GM18870 (cell line): Measurements from ENCODE around the gene RAB31.

Experiments
- ATAC-seq: cut with Tn5 transposase; IDR thresholded peaks from one replicate; pipeline ENCODE4 v1.9.1; 2021; ENCODE audit warnings: moderate library complexity; ENCODE audit not compliant: unreplicated experiment

RAB31 gene

GRCh38 chr18:9735879-9736278 lies 27.8 kb downstream of the RAB31 start:
- ATAC-seq = no peak

GRCh38 chr18:9736286-9736835 lies 28.3 kb downstream of the RAB31 start:
- no peak for ATAC-seq

- no peak for ATAC-seq
These were observed 28.9 kb downstream of the RAB31 start for GRCh38 chr18:9737006-9737405.

GRCh38 chr18:9737472-9738121 lies 29.5 kb downstream of the RAB31 start:
- no peak for ATAC-seq

GRCh38 chr18:9738266-9738969 lies 30.3 kb downstream of the RAB31 start:
- no peak for ATAC-seq

- no peak for ATAC-seq
These were observed 31.4 kb downstream of the RAB31 start for GRCh38 chr18:9739516-9739915.

GRCh38 chr18:9740071-9740470 lies 32.0 kb downstream of the RAB31 start:
- ATAC-seq = no peak

GRCh38 chr18:9741406-9741792 lies 33.3 kb downstream of the RAB31 start:
- no peak for ATAC-seq

GRCh38 chr18:9741793-9742523 lies 33.9 kb downstream of the RAB31 start:
- no peak for ATAC-seq

GRCh38 chr18:9742524-9743131 lies 34.5 kb downstream of the RAB31 start:
- no peak for ATAC-seq

- no peak for ATAC-seq
These were observed 35.3 kb downstream of the RAB31 start for GRCh38 chr18:9743200-9744016.

GRCh38 chr18:9746958-9747357 lies 38.9 kb downstream of the RAB31 start:
- ATAC-seq = no peak

GRCh38 chr18:9749611-9750010 lies 41.5 kb downstream of the RAB31 start:
- ATAC-seq = no peak

- ATAC-seq = no peak
These were observed 42.0 kb downstream of the RAB31 start for GRCh38 chr18:9750112-9750511.

GRCh38 chr18:9750606-9751304 lies 42.7 kb downstream of the RAB31 start:
- ATAC-seq = no peak

- ATAC-seq = no peak
These were observed 43.4 kb downstream of the RAB31 start for GRCh38 chr18:9751371-9752031.

- ATAC-seq = no peak
These were observed 45.7 kb downstream of the RAB31 start for GRCh38 chr18:9753846-9754245.

- ATAC-seq = no peak
These were observed 47.0 kb downstream of the RAB31 start for GRCh38 chr18:9755110-9755509.

- no peak for ATAC-seq
These were observed 47.5 kb downstream of the RAB31 start for GRCh38 chr18:9755615-9756014.
